ENCODE results near the gene SSTR5.

GRCh38 chr16:1126586-1126985 lies 54.0 kb downstream of the SSTR5 start:
- TF ChIP-seq POLR2AphosphoS5 (IDR thresholded peaks at IDR 0.05; ENCODE audit: low read depth, low read length), result no peak
- TF ChIP-seq TAF1 (IDR thresholded peaks at IDR 0.05; ENCODE audit: borderline replicate concordance, insufficient read depth, low read length), result no peak

Measured in PFSK-1 (cell line).